ENCODE measurements around the gene PLA2G4B. TPM values are rescaled to one million over a fixed set of nuclear protein-coding genes. Genes with fewer than 3 reads are reported as not detected.

PLA2G4B gene
- total RNA-seq, 1 experiment from 2014 or later = 3.7 TPM

DNA sequence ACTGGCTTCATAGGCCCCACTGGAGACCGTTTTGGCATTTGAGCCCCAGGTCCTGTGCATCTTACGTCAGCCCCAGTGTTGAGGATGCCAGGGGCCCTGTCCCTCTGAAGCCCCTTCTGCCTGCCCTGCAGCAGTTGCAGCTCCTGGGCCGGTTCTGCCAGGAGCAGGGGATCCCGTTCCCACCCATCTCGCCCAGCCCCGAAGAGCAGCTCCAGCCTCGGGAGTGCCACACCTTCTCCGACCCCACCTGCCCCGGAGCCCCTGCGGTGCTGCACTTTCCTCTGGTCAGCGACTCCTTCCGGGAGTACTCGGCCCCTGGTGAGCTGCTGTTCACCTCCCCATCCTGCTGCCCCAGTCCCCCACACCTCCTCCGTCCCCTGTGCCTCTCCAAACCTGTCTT, 8.6 kb downstream of the PLA2G4B start:
- Histone ChIP-seq H4K20me1 (ENCODE audit: control insufficient read depth, insufficient read depth, insufficient read length) (peaks cover 3% of the 10 kb centered on the region), H2BK12ac (ENCODE audit: insufficient read length, low read depth, low read length) (no peak overlapping the region), H3K9ac (ENCODE audit: extremely low read depth, insufficient read length, low read length) (no peak overlapping the region), H3K4ac (ENCODE audit: low read depth, low read length) (no peak overlapping the region), H3K79me1 (ENCODE audit: insufficient read depth, low read depth, low read length, poor library complexity, severe bottlenecking) (no peaks in the 10 kb centered on the region), H3K4me2 (ENCODE audit: insufficient read depth, insufficient read length, low read length) (no peak overlapping the region), H4K91ac (ENCODE audit: insufficient read length, low read depth, low read length) (no peak overlapping the region), H2BK120ac (ENCODE audit: low read depth, low read length, poor library complexity, severe bottlenecking) (no peak overlapping the region), H2BK15ac (ENCODE audit: low read depth, low read length) (no peak overlapping the region), H4K8ac (replicated peaks; ENCODE audit: insufficient read length, low read depth, low read length) (no peak overlapping the region), H3K79me2 (ENCODE audit: insufficient read depth, low read length) (no peaks in the 10 kb centered on the region), H2AK5ac (ENCODE audit: insufficient read length, low read length) (no peak overlapping the region), H3K27ac (ENCODE audit: insufficient read length, low read depth, low read length) (no peak overlapping the region), H3K4me1 (ENCODE audit: insufficient read depth, low read length) (no peaks in the 10 kb centered on the region), H2BK5ac (ENCODE audit: insufficient read length, low read length) (no peak overlapping the region), H3T11ph (ENCODE audit: low read length) (no peak overlapping the region), H3K14ac (ENCODE audit: insufficient read depth, low read length) (no peak overlapping the region), H3K23ac (ENCODE audit: insufficient read length, low read depth, low read length) (no peak overlapping the region), H3K23me2 (ENCODE audit: insufficient read length, low read depth, low read length, poor library complexity, severe bottlenecking) (peaks cover 3% of the 10 kb centered on the region), H2BK20ac (ENCODE audit: low read depth, low read length, poor library complexity, severe bottlenecking) (no peak overlapping the region), H3K56ac (ENCODE audit: insufficient read length, low read depth, low read length) (no peak overlapping the region), H3K9me3 (ENCODE audit: control insufficient read depth, low read depth, low read length) (no peaks in the 10 kb centered on the region), H3K27me3 (ENCODE audit: insufficient read depth, low read length) (no peaks in the 10 kb centered on the region), H4K5ac (ENCODE audit: insufficient read length, low read depth, low read length) (no peak overlapping the region), H3K18ac (ENCODE audit: insufficient read length, low read depth, low read length) (no peak overlapping the region), H2AFZ (ENCODE audit: low read length) (no peak overlapping the region)
- no CpG with 5 or more reads among the region's 14 CpGs for WGBS (ENCODE audit: extremely low coverage, insufficient read length, low lambda C conversion rate)
- Mint-ChIP-seq H3K36me3 (ENCODE audit: insufficient read depth in 1 of 3, low read depth in 3 of 3) (peaks cover 3 to 30% (median 21%) of the 10 kb centered on the region in 3 experiments; a peak in 6 of 7 replicates), H3K4me3 (no peak overlapping the region), H3K4me1 (0 out of 4 replicates have a peak, but pooled peaks cover 0 to 5% of the 10 kb centered on the region in 2 experiments), H3K9me3 (no peaks in the 10 kb centered on the region), H3K27me3 (ENCODE audit: low read depth) (peaks cover 3% of the 10 kb centered on the region), H3K27ac (no peak overlapping the region)
- DNase-seq = no peak
- TF ChIP-seq, protein P1, sequence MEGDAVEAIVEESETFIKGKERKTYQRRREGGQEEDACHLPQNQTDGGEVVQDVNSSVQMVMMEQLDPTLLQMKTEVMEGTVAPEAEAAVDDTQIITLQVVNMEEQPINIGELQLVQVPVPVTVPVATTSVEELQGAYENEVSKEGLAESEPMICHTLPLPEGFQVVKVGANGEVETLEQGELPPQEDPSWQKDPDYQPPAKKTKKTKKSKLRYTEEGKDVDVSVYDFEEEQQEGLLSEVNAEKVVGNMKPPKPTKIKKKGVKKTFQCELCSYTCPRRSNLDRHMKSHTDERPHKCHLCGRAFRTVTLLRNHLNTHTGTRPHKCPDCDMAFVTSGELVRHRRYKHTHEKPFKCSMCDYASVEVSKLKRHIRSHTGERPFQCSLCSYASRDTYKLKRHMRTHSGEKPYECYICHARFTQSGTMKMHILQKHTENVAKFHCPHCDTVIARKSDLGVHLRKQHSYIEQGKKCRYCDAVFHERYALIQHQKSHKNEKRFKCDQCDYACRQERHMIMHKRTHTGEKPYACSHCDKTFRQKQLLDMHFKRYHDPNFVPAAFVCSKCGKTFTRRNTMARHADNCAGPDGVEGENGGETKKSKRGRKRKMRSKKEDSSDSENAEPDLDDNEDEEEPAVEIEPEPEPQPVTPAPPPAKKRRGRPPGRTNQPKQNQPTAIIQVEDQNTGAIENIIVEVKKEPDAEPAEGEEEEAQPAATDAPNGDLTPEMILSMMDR (conservative IDR thresholded peaks at IDR 0.05) = no peak
